Measurements from ENCODE around the gene SMYD2.

- TF ChIP-seq POLR2A (IDR thresholded peaks at IDR 0.05; ENCODE audit: low read depth, low read length) (no peak), CTCF (IDR thresholded peaks at IDR 0.05; ENCODE audit: extremely low read depth in 1 of 2, insufficient read depth in 1 of 2, low read depth in 1 of 2, low read length in 2 of 2) (no peak), EZH2 (IDR thresholded peaks at IDR 0.05; ENCODE audit: borderline replicate concordance, low read depth, low read length, severe bottlenecking) (no peak), JUN (IDR thresholded peaks at IDR 0.05; ENCODE audit: borderline replicate concordance, insufficient read depth, insufficient read length, low read depth) (no peak), POLR2AphosphoS5 (IDR thresholded peaks at IDR 0.05; ENCODE audit: insufficient read depth, low read depth, low read length) (no peak), FOS (IDR thresholded peaks at IDR 0.05; ENCODE audit: borderline replicate concordance, insufficient read depth, low read length) (no peak)
Measured at GRCh38 chr1:214360525-214361164, 79.7 kb downstream of the SMYD2 start.
